ENCODE measurements around the gene CRYBB3. TPM values are rescaled to one million over a fixed set of nuclear protein-coding genes. Genes with fewer than 3 reads are reported as not detected.
"Not testable (repeated sequence)": the region's sequence is repeated elsewhere in the genome, so short reads cannot be mapped to it uniquely, and the experiment has no call there.

The CRYBB3 gene
- total RNA-seq, 4 donors from 2014 or later: not detected

DNA sequence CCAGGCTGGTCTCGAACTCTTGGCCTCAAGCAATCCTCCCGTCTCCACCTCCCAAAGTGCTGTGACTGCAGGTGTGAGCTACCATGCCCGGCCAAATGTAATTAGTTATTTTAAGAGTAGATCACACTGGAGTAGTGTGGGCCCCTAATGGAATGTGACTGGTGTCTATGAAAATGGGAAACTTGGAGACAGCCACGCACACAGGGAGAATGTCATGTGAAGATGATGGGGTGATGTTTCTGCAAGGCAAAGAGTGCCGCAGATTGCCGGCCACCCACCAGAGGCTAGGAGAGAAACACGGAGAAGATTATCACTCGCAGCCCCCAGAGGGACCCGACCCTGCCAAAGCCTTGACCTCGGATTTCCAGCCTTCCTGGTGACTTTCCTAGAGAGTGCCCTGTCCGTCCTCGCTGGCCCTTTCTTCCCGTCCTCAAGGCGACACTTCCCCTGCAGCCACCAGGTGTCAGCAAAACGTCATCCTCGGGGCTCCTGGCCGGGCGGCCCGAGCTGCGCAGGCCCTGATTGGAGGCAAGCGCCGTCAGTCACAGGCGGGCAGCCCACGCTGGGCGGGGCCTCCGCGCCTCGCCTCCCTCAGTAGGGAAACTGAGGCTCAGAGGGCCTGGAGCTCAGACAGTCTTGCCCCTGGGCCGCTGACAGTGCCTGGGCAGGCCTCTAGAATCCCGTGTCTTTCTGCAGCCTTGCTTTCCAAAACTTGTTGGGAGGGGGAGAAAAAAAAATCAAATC, 36.1 kb downstream of the CRYBB3 start:
- no peak for DNase-seq (ENCODE audit: extremely low spot score)
- H3K4me1 ChIP-seq: peaks cover 0 to 7% (median 6%) of the 10 kb centered on the region in 4 donors
- H3K9me3 ChIP-seq: no peaks in the 10 kb centered on the region
- H3K27ac ChIP-seq (replicated peaks in 1 of 4): no peak overlapping the region
- peak overlapping the region in 1 of 4 donors; percentile 14 for H3K4me3 ChIP-seq
- no peak for TF ChIP-seq EP300 (IDR thresholded peaks at IDR 0.05)
- TF ChIP-seq POLR2A (IDR thresholded peaks at IDR 0.05; ENCODE audit: low read depth): no peak
- TF ChIP-seq, protein P1, sequence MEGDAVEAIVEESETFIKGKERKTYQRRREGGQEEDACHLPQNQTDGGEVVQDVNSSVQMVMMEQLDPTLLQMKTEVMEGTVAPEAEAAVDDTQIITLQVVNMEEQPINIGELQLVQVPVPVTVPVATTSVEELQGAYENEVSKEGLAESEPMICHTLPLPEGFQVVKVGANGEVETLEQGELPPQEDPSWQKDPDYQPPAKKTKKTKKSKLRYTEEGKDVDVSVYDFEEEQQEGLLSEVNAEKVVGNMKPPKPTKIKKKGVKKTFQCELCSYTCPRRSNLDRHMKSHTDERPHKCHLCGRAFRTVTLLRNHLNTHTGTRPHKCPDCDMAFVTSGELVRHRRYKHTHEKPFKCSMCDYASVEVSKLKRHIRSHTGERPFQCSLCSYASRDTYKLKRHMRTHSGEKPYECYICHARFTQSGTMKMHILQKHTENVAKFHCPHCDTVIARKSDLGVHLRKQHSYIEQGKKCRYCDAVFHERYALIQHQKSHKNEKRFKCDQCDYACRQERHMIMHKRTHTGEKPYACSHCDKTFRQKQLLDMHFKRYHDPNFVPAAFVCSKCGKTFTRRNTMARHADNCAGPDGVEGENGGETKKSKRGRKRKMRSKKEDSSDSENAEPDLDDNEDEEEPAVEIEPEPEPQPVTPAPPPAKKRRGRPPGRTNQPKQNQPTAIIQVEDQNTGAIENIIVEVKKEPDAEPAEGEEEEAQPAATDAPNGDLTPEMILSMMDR (IDR thresholded peaks at IDR 0.05): peak; percentile 30 to 50 (median 35)
- H3K27me3 ChIP-seq: peaks cover 0 to 61% (median 3%) of the 10 kb centered on the region in 4 donors
- H3K36me3 ChIP-seq: no peaks in the 10 kb centered on the region
- WGBS: 23% methylated on average over 14 of the region's 30 CpGs
- intact Hi-C loops (cut with DNase I): no loop called here

DNA sequence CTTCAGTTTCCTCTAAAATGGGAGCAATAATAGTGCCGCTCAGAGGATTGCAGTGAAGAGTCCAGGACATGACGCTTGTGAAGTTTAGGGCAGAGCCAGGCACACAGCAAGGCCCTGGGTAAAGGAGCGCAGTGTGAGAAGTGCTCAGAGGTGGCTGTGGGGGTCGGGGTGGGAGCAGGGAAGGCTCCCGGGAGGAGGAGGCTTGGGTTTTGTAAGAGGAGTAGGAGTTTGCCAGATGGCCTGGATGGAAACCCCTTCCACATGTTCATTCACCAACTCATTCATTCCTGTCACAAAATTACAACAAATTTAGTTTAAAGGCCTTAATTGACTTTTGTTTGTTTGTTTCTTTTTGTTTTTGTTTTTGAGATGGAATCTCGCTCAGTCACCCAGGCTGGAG, 36.8 kb downstream of the CRYBB3 start:
- no peaks in the 10 kb centered on the region for H3K9me3 ChIP-seq
- no peaks in the 10 kb centered on the region for H3K36me3 ChIP-seq
- TF ChIP-seq POLR2A (IDR thresholded peaks at IDR 0.05; ENCODE audit: low read depth): no peak
- no peak for TF ChIP-seq EP300 (IDR thresholded peaks at IDR 0.05)
- TF ChIP-seq, protein P1 (IDR thresholded peaks at IDR 0.05): no peak
- TF ChIP-seq POLR2AphosphoS5 (IDR thresholded peaks at IDR 0.05): no peak
- no peak for DNase-seq (ENCODE audit: extremely low spot score)
- peaks cover 0 to 64% (median 3%) of the 10 kb centered on the region in 4 donors for H3K27me3 ChIP-seq
- no peak overlapping the region for H3K27ac ChIP-seq (replicated peaks in 1 of 4)
- intact Hi-C loops (cut with DNase I): no loop called here
- peaks cover 0 to 7% (median 6%) of the 10 kb centered on the region in 4 donors for H3K4me1 ChIP-seq
- 89% methylated on average over 6 of the region's 6 CpGs for WGBS
- H3K4me3 ChIP-seq: no peak overlapping the region

DNA sequence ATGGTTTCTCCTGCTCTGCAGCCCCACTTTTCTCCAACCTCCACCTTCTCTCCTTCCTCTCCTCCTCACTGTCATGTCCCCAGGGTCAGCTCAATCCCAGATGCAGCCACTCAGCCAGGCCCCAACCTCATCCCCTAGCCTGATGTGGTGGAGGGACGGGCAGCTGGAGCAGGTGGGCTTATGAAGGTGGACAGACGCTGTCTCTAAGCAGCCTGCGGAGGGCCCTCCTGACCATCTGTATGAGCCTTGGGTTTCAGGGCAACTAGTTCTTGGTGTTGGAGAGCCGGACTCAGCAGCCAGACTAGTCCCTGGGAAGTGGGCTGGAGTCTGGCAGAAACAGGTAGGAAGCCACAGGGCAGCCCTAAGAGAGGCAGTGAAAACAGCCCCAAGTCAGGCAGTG, 37.8 kb downstream of the CRYBB3 start:
- no peak for DNase-seq (ENCODE audit: extremely low spot score)
- TF ChIP-seq EP300 (IDR thresholded peaks at IDR 0.05): no peak
- TF ChIP-seq, protein P1 (IDR thresholded peaks at IDR 0.05): no peak
- TF ChIP-seq POLR2A (IDR thresholded peaks at IDR 0.05; ENCODE audit: low read depth): no peak
- Histone ChIP-seq H3K36me3 (no peaks in the 10 kb centered on the region), H3K4me1 (peaks cover 0 to 7% (median 6%) of the 10 kb centered on the region in 4 donors), H3K27me3 (peaks cover 0 to 68% (median 3%) of the 10 kb centered on the region in 4 donors), H3K4me3 (no peak overlapping the region), H3K9me3 (no peaks in the 10 kb centered on the region), H3K27ac (replicated peaks in 1 of 4) (no peak overlapping the region)
- intact Hi-C loops (cut with DNase I): no loop called here
- WGBS: 85% methylated on average over 4 of the region's 4 CpGs

DNA sequence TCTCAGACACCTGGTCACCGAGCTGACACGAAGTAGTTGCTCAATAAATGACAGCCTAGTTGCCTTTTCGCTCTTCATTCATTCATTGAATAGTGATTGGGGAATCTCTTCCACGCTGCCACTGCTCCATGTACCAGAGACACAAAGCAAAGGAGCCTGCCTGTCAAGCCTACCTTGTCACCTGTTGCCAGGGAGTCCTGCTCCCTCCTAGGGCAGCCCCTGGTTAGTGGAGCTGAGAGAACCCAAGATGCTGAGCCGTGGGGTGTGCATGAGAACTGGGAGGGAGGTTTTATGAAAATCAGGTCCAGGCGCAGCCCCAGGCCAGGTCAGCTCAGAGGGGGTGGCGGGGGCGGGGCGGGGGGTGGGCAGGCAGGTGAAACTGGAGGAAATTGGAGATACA, 38.4 kb downstream of the CRYBB3 start:
- 77% methylated on average over 8 of the region's 9 CpGs for WGBS
- H3K9me3 ChIP-seq; intact Hi-C loops (cut with DNase I); H3K36me3 ChIP-seq; H3K4me3 ChIP-seq; DNase-seq (ENCODE audit: extremely low spot score); H3K27ac ChIP-seq (replicated peaks in 1 of 4); H3K4me1 ChIP-seq: not testable (repeated sequence)
- peaks cover 0 to 64% (median 3%) of the 10 kb centered on the region in 4 donors for H3K27me3 ChIP-seq

DNA sequence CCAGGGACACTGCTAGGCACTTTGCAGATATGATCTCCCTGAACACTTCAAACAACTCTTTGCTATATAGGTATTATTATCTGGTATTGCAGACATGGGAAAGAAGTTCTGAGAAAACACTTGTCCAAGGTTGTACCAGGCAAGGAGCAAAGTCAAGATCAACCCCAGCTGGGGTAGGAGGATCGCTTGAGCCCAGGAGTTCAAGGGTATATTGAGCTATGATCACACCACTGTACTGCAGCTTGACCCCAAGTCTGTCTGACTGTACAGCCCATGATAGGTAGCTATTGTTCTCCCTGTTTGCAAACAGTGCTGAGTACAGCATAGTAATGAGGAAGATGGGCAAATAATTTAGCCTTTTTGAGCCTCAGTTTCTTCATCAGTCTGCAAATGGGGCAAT, 55.5 kb downstream of the CRYBB3 start:
- 55% methylated on average over 1 of the region's 1 CpG for WGBS
- H3K27ac ChIP-seq (replicated peaks in 1 of 4); H3K4me3 ChIP-seq; H3K27me3 ChIP-seq; H3K4me1 ChIP-seq; DNase-seq (ENCODE audit: extremely low spot score); H3K36me3 ChIP-seq; H3K9me3 ChIP-seq; intact Hi-C loops (cut with DNase I): not testable (repeated sequence)

Small RNA genes within 50 kb of the gene (small RNA-seq; reads per million reads assigned to genes)
- 0 reads per million in 3 donors for gene Z99916.2

Other genes starting within 250 kb of the CRYBB3 start
- 10 to 100 TPM; 14.2 to 34.2 (median 22.6) TPM for gene KIAA1671, start 247.1 kb upstream of the CRYBB3 start, total RNA-seq
- gene CRYBB2, start 19.8 kb downstream of the CRYBB3 start, total RNA-seq: under 1 TPM in 1 of 4 donors, not detected in 3; 0.40 TPM

Measured in esophagus muscularis mucosa (tissue), 4 donors.